ENCODE measurements around the gene LBHD2.
"Not testable (repeated sequence)": the region's sequence is repeated elsewhere in the genome, so short reads cannot be mapped to it uniquely, and the experiment has no call there.

The LBHD2 gene

DNA sequence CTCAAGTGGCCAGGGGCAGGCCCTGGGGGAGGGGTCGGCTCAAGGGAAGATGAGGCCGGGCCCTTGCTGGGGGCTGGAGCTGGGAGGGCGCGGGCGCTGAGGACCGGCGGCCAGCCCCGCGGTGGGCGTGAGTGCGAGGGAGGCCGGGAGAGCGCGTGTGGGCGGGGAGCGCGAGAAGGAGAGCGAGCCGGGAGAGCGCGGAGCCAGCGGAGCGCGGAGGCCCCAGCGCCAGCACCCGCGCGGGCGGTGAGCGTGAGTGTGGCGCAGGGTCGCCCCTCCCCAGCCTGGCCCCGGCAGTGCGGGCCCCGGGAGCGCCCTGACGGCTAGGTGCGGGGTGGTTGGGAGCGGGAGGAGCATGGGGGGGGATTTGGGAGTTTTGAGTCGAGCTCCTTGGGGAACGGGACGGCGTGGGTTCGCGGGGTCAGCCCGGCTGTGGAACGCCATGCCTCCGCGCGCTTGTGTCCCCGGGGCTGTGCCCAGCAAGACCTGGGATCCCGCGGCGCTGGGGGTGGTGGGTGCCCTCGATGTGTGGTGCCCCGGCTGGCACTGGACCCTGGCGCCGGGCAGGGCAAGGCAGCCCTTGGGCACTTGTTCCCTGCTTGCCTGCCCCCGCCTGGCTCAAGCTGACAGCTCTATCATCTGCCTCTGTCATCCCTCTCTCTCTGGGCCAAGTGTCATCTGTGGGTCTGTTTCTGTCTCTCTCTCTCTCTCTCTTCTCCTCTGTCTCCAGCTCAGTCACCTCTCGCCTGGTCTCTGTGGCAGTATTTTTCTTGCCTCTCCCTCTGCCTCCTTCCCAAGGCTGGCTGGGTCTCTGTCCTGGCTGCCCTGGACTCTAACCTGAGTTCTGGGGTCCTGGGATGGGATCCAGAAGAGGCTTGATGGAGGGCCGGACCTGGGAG, at the start of gene LBHD2:
Gene LBHD2, plus strand, starts transcription at position 190 of the 899 bp plus-strand sequence. CDS start 1,803 bp downstream, outside the sequence.
- TF ChIP-seq, protein P1, sequence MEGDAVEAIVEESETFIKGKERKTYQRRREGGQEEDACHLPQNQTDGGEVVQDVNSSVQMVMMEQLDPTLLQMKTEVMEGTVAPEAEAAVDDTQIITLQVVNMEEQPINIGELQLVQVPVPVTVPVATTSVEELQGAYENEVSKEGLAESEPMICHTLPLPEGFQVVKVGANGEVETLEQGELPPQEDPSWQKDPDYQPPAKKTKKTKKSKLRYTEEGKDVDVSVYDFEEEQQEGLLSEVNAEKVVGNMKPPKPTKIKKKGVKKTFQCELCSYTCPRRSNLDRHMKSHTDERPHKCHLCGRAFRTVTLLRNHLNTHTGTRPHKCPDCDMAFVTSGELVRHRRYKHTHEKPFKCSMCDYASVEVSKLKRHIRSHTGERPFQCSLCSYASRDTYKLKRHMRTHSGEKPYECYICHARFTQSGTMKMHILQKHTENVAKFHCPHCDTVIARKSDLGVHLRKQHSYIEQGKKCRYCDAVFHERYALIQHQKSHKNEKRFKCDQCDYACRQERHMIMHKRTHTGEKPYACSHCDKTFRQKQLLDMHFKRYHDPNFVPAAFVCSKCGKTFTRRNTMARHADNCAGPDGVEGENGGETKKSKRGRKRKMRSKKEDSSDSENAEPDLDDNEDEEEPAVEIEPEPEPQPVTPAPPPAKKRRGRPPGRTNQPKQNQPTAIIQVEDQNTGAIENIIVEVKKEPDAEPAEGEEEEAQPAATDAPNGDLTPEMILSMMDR (IDR thresholded peaks at IDR 0.05; ENCODE audit: extremely low read depth, missing control alignments): no peak
- no peak for DNase-seq (ENCODE audit: low spot score)

DNA sequence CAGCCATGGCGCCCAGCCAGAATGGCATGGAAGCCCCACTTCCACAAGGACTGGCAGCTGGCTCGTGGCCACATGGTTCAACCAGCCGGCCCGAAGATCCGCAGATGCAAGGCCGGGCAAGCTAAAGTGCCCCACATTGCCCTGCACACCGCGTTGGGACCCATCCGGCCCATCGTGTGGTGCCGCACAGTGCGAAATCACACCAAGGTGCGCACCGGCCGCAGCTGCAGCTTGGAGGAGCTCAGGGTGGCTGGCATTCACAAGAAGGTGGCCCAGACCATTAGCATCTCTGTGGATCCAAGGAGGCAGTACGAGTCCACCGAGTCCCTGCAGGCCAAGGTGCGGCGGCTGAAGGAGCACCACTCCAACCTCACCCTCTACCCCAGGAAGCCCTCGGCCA, 42.5 kb upstream of the LBHD2 start:
- no peak for DNase-seq (ENCODE audit: low spot score)
- TF ChIP-seq, protein P1 (IDR thresholded peaks at IDR 0.05; ENCODE audit: extremely low read depth, missing control alignments): no peak

DNA sequence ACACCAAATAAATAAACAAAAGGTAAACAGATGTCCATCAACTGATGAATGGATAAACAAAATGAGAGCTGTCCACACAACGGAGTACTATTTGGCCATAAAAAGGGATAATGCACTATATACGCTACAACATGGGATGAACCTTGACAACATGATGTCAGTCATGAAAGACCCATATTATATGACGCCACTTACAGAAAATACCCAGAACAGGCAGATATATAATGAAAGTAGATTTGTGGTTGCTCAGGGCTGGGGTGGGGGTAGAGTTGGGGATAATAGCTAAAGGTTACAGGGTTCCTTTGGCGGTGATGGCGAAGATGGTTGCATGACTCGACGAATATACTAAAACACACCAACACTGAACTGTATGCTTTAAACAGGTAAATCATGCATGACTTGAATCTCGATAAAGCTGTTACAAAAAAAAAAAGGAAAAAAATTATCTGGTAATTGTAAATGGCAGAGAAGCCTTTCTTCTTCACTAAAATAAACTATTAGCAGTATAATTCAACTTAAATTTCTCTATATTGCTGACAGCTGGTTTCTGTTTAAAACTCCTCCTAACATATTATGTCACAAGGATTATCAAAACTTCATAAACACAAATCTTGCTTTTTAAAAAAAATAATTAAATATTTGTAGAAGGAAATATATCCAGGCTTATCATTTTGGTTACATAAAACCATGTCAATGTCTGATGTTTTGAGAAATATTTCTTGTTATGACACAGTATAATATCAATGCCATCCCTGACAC, 40.6 kb upstream of the LBHD2 start:
- TF ChIP-seq, protein P1 (IDR thresholded peaks at IDR 0.05; ENCODE audit: extremely low read depth, missing control alignments): no peak
- DNase-seq (ENCODE audit: low spot score): no peak

DNA sequence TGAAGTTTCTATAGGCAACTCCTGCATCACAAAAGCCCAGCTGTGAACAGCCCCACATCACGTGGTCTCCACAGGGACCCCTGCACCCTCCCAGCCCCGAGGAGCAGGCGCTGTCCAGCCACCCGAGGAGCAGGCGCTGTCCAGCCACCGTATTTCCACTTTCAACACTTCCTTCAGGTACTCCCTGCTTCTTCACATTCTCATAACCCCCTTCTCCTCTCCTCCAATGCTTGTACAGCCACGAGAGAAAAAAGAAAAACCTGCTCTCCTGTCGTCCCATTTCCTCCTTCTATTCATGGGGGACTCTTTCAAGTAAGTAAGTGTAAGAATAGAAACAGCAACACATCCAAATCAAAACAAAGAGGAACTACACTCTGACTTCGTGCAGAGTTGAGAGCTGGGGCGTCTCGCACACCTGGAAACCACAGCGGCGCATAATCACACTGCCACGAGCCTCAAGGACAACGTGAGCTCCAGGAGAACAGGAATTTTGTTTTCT, 38.6 kb upstream of the LBHD2 start:
- TF ChIP-seq, protein P1 (IDR thresholded peaks at IDR 0.05; ENCODE audit: extremely low read depth, missing control alignments): no peak
- peak; percentile 57 for DNase-seq (ENCODE audit: low spot score)

DNA sequence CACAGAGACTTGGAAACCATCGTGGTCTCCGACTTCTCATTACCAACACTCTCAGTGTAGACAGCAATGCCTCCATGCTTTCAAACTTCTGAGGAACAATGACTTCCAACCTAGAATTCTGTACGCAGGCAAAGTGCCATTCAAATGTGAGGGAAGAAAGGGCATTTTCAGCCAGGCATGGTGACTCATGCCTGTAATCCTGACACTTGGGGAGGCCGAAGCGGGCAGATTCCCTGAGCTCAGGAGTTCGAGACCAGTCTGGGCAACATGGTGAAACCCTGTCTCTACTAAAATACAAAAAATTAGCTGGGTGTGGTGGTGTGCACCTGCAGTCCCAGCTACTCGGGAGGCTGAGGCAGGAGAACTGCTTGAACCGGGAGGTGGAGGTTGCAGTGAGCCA, 36.6 kb upstream of the LBHD2 start:
- DNase-seq (ENCODE audit: low spot score): not testable (repeated sequence)

DNA sequence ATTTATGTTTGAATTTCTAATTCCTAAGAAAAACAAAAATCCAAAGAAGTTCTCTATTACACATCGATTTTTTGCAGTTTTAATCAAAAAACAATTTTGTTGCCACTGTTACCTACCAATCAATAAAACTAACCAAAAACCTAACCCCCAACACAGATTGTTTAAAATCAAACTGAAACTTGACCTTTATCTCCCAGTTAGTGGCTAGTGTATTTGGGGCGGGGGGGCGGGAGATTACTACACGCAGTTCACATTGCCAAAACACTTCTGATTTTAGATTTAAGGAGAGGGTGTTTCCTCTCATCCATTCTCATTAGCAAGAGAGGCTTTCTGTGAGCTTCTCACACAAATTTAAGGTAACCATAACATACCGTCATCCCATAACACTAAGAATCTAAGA, 33.1 kb upstream of the LBHD2 start:
- no peak for DNase-seq (ENCODE audit: low spot score)
- TF ChIP-seq, protein P1 (IDR thresholded peaks at IDR 0.05; ENCODE audit: extremely low read depth, missing control alignments): no peak

DNA sequence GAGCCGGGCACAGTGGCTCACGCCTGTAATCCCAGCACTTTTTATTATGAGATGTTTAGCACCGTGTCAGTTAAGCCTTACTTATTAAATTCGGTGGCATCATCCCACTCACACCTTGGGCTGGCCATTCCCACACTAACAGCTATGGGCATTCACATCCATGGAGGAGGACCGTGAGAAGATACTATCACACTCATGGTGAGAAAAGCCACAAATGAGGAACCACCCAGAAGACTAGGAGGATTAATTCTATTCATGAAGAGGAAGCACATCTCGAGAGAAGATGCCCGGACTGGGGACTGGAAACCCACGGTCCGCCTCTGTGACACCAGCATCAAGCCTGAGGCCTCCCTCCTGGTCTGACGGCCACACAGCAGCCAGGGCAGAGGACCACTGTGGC, 31.6 kb upstream of the LBHD2 start:
- TF ChIP-seq, protein P1 (IDR thresholded peaks at IDR 0.05; ENCODE audit: extremely low read depth, missing control alignments): no peak
- DNase-seq (ENCODE audit: low spot score): no peak
